GM18507 (cell line): ENCODE results near the gene RPL34.
"Not testable (repeated sequence)": the region's sequence is repeated elsewhere in the genome, so short reads cannot be mapped to it uniquely, and the experiment has no call there.

Experiments
- DNase-seq: peaks from one replicate; pipeline ENCODE4 v3.0.0; 2011; ENCODE audit warnings: low read depth; ENCODE audit not compliant: insufficient read length; ENCODE audit errors: extremely low spot score
- FAIRE-seq: peaks from 2 replicates; lab custom pipeline; 2011; peaks lifted over from hg19 to GRCh38; lab: Jason Lieb, UNC

RPL34 gene

DNA sequence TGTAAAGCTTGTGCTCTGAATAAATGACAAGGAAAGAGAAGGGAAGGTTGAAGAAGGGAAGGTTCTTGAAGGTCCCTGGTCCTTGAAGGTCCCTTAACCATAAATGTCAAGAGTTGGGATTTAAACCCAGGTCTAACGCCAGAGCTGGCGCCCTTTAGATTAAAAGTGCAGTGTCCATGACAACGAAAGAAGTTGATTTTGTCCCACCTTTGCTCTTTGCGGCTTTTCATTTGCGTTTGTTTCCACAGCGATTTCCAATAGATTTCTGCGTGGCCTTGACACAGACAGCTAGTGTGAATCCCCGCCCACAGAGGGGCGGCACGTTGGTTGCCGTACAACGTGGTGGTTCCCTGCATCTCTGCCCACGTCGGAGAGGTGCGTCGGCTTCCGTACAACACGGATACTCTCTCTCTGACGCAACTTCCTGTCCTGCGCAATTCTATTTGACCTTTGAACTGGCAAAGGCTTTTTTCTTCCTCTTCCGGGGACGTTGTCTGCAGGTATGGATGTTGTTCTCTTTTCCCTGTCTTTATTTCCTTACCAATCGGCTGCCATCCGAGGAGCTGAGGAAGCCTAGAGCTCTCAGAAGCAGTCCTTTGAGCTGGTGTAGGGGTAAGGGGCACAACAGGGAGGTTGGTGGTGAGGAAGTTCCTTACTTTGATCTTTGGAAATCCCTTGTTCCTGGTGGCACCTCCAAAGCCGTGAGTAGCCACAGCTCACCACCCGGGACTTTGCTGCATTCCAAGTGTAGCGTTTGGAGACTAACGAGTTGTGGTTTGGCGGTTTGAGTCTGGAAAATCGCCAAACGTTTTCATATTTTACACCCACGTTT is at the start of gene RPL34:
Gene RPL34 (plus strand): TSS at position 476 of the 832 bp plus-strand sequence. CDS start 1,384 bp downstream, outside the sequence.
- DNase-seq (peak; percentile 79), FAIRE-seq (peak; percentile 99)

DNA sequence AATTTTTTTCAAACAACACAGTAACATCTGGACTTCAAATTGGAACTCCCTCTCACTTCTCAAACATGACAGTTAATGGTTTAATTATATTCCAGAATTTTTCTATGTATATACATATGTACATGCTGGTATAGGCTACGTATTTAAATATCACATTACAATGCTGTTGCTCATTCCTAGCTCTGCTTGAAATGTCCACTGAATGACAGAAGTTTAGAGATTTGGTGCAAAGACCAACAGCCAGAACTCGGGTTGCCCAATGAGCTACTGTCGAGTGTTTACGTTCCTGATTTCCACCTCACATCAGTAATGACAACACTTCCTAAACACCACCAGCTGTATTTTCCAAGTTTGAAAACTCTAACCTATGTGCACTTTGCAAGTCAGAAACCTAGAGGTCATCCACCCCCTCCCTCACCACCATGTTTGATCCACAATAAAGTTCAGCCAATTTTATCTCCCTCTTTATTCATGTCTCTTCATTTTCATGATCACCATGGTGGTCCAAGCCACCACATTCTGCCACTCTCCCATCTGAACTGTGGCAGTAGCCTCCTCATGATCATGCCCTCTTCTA is 49.3 kb upstream of the RPL34 start:
- no peak for FAIRE-seq
- no peak for DNase-seq

GRCh38 chr4:108574402-108574801 is 46.0 kb upstream of the RPL34 start:
- FAIRE-seq (no peak), DNase-seq (no peak)

GRCh38 chr4:108581083-108581482 is 39.3 kb upstream of the RPL34 start:
- FAIRE-seq, result no peak
- DNase-seq, result no peak

DNA sequence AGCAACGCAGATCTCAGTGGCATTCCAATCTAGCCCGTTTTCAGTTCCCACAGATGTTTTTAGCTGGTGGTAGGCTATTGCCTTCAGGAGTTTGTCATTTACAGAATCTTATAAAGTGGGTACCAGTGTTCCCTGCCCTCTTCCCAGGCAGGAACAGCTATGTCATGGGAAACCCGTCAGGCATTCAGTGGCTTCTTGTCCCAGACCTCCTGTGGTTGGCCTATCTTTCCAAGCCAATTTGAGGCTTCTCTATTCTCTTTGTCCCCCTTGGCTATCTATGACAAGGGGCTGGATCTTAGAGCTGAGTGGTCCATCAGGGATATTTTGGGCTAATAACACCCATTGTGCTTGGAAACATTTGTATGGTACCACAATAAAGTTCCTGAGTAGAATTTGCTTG is 33.6 kb upstream of the RPL34 start:
- DNase-seq, result no peak
- no peak for FAIRE-seq

DNA sequence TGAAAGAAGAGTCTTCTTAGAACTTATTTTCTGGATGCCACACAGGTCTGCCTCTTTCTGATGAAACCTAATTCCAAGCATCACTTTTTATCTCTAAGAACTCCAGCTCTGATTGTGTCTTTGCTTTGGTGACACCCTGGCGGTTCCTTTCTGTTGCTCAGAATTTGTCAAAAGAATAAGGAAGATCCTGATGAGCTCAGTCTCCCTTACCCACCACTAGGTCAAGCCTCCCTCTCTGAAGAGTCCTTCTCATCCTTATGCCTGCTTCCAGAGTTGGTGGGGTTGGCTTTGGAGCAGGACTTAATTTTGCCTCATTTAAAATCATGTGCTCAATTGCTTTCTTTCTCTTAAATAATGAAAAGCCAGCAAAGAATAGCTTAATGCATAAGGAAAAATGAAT is 31.5 kb upstream of the RPL34 start:
- no peak for FAIRE-seq
- DNase-seq, result no peak

DNA sequence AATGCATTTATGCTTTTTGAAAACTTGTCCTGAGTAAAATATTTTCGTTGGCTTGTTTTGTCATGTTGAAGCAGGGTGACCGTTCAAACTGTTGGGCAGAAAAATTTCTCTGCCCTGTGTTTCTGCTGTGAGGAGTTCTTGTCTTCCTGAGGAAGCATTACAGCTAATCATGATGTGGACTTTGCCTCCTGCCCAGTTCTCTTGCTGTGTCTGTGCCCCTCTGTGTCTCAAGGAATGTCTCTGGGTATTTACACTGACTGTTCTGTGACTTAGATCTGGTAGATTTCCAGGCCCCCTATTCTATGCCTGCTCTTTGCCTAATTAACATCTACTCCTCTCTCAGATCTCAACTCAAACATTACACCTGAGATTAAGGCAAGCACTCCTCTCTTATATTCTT is 30.4 kb upstream of the RPL34 start:
- FAIRE-seq, result no peak
- no peak for DNase-seq

DNA sequence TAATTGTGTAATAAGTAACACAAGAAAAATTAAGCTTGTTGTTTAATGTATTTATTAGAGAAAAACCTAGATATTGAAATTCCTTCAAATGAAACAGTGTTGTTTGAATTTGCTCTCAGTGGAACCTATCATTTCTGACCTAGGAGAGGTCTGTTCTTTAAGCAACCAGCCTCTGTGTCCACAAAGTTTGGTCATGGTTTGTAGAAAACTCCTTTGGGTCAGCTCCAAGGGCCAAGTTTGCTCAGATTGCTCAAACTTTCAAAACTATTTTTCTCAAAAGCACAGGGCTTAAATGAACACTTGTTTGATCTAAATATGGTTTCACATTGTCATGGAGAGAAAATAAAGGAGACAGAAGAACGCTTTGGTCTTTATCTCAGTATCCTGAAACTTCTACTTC is 29.6 kb upstream of the RPL34 start:
- DNase-seq (no peak), FAIRE-seq (no peak)

DNA sequence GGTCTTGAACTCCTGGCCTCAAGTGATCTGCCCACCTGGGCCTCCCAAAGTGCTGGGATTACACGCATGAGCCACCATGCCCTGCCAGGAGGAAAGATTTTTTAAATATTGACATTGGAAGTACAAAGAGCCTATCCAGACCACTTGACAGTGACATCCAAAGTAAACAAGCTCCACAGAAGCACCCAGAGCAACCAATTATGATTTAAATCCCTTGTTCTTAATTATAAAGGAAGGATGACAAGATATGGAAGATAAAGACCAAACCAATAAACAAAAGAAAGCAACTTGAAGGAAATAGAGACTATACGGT is 27.7 kb upstream of the RPL34 start:
- DNase-seq (no peak), FAIRE-seq (no peak)

GRCh38 chr4:108594296-108594695 is 26.1 kb upstream of the RPL34 start:
- not testable (repeated sequence) for FAIRE-seq, DNase-seq

DNA sequence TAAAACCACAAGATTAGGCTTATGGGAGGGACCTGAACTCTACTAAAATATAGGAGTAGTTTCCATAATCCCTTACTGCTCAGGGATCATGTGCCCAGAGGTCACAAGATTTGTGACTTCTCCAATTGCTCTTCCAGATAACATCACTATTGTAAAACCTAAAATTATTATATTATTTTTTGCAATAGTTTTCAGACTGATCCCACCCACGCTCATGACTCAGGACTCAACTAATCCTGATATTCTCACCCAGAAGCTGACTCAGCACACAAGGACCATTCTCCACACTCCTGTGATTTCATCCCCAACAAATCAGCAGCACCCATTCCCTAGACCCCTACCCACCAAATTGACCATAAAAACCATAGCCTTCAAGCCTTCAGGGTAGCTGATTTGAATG is 24.0 kb upstream of the RPL34 start:
- FAIRE-seq, result no peak
- no peak for DNase-seq

- FAIRE-seq (no peak), DNase-seq (no peak)
These were observed 19.3 kb upstream of the RPL34 start for GRCh38 chr4:108601106-108601505.

- DNase-seq (no peak), FAIRE-seq (no peak)
These were observed 18.8 kb upstream of the RPL34 start for GRCh38 chr4:108601532-108601931.

GRCh38 chr4:108602163-108602562 is 18.2 kb upstream of the RPL34 start:
- DNase-seq (no peak), FAIRE-seq (no peak)

DNA sequence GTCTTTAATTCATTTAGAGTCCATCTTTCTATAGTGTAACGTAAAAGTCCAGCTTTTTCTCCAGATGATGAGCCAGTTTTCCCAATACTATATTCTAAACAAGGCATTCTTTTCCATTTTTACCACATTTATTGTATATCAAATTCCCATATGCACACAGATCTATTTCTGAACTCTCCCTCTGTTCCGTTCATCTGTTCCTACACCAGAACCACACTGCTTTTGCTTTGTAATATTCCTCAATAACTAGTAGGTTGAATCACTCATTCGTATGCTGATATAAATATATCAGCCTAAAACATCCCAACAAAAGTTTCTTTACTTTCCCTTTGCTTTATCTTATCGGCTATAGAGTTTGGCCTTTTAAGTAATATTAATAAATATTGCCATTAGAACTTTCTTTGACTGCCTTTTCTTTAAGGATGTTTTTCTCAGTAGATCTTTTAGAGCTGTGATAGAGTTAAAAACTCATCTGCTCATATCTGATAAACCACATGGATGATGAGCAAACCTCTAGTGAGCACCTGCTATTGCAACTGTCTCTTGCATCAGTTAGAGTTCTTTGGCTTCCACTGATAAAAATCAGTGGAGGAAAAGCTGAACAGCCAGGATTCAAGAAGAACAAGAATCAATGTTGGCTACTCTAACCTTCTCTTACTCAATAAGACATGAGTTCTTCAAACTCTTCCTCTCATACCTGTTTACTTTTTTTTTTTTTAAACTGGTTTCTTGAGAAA is 13.1 kb upstream of the RPL34 start:
- FAIRE-seq (no peak), DNase-seq (no peak)

DNA sequence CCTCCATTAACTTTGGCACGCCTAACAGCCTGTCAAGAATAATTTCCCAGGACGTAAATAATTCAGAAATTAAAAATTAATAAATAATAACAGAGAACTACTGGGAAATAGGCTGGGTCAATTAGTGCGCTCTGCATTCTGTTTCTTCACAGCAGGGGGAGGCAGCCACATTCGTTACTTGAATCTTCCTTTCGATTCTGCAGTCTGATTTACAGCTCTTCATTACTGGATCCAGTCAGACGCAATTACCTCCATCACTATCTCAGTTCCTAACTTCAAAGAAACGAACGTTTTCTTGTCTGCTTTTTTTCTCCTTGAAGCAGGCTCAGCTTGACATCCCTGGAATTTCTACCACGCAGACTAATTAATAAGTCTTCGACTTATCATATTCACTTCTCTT is 9.0 kb upstream of the RPL34 start:
- no peak for DNase-seq

GRCh38 chr4:108612365-108612764 is 8.0 kb upstream of the RPL34 start:
- DNase-seq (no peak), FAIRE-seq (no peak)

More for the DNA sequence above, 9.0 kb upstream of the RPL34 start:
- no peak for FAIRE-seq

DNA sequence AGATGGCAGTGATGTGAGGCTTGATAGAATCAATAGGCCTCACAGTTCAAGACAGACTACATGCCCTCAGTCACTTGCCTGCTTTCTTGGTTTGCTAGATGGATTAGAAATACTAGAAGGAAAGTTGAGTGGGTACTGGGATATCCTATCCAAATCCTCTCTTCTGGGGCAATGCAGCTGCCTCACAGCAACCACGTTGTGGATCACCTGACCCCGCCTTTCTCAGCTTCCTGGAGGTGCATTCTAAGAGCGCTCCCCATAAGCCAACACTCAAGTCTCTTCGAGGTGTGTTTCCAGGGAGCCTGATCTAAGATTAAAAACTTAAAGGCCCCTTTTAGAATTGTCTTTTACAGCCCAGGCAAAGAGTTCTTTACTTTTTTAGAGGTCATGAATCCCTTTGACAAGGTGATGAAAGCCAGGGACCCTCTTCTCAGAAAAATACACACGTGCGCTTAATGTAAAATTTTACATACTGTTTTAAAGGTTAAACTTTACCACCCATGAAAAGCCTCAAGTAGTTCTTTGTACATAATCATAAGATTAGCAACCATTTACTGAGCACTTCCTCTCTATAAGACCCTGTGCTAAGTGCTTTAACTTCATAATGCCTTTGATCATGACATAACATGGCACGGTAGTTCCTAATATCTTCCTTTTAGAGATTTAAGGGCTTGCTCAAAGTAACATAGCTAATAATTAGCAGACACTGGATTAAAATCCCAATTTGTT is 840 bp upstream of the RPL34 start:
- FAIRE-seq (no peak), DNase-seq (no peak)

DNA sequence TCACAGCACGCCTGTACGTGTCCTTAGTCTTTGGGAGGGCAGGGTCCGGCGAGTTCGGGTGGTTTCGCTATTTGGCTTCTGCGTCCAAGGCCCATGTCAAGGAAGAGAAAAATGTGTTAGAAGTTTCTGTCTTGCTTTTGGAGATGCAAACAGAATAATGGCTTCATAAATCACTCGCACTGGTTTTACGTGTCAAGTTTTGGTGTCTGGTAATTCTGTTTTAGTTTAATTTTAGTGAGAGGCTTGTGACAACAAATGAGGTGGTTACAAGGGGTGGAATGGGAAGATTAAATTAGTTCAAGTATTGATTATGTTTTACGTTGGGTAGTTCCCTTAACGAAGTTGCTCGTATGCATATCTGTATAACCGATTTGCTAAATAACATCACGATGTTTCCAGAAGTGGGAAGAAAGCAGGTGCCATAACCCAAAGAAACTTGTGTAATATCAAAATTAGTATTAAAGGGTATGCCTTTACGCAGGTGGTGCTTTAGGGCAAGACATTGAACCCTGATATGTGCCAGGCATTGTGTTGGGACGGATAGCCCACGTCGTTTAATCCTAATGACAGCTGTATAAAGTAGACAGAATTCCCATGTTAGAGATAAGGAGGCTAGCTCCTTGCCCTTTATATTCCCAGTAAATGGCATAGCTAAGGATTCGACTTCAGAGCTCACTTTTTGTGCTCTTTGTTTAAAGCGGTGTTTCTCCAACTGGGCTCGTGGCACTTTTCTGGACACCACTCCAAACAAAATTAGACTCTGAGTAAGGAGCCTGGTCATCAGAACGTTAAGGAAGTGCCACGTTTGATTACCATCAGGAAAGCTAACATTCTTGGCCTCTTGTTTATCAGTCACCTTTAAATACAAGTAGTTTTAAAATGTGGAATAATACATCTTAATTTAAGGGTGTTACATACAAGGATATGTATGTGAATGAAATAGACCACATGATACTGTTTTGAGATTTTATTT is 843 bp downstream of the RPL34 start:
- DNase-seq (no peak), FAIRE-seq (no peak)
